HG03139 (cell line): Measurements from ENCODE around the gene FBXL7.

Experiments
- ATAC-seq: cut with Tn5 transposase; IDR thresholded peaks from one replicate; pipeline ENCODE4 v1.9.1; 2021; ENCODE audit not compliant: unreplicated experiment

FBXL7 gene

DNA sequence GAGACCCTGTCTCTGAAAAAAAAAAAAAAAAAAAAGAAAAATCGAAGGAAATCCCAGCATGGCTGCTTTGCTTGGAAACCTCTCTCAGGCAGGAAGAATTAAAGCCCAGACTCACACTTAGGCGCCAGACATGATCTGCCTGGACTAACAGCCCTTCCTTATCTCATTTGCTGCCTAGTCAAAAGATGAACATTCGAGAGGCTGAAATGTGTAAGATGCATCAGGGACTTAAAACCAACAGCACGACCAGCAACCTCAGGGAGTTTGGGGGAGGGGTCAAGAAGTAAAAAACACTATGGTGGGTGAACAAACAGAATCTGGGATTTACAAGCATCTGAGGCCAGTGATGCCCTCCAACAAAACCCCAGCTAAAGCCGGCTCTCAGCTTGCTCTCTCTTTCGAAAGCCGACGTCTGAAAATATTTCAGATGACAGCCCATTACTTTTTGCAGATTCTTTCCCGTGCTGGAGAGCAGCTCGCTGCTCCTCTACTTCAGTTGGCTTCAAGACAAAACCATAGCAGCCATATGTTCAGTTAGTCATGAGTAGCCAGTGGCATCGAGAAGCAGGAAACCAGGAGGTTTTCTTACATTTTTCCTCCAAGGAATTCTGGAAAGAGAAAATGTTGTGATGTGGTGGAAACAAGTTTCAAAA, 429.8 kb downstream of the FBXL7 start:
- no peak for ATAC-seq

GRCh38 chr5:15932066-15932465, 432.1 kb downstream of the FBXL7 start:
- ATAC-seq, result no peak

GRCh38 chr5:15933259-15934207, 433.6 kb downstream of the FBXL7 start:
- ATAC-seq, result no peak

DNA sequence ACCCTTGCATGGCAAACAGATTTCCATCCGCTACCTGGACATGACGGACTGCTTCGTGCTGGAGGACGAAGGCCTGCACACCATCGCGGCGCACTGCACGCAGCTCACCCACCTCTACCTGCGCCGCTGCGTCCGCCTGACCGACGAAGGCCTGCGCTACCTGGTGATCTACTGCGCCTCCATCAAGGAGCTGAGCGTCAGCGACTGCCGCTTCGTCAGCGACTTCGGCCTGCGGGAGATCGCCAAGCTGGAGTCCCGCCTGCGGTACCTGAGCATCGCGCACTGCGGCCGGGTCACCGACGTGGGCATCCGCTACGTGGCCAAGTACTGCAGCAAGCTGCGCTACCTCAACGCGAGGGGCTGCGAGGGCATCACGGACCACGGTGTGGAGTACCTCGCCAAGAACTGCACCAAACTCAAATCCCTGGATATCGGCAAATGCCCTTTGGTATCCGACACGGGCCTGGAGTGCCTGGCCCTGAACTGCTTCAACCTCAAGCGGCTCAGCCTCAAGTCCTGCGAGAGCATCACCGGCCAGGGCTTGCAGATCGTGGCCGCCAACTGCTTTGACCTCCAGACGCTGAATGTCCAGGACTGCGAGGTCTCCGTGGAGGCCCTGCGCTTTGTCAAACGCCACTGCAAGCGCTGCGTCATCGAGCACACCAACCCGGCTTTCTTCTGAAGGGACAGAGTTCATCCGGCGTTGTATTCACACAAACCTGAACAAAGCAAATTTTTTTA, 436.7 kb downstream of the FBXL7 start:
- no peak for ATAC-seq

DNA sequence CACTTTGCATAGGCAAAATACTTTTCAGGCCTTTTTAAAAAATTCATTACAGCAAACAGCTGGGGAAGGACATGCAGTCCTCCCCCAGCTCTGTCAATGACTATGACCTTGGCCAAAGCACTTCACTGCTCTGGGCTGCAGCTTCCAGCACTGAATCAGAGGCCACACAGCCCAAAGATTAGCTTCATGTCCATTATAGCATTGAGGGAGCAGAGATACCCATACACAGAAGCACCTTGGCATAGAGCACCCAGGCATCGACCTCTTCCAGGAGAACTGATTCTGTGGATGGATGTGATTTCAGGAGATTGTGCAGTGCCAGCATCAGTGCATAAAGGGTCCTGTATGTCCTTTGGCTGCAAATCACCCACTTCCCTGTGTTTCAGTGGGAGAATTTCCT, 437.7 kb downstream of the FBXL7 start:
- ATAC-seq, result no peak

DNA sequence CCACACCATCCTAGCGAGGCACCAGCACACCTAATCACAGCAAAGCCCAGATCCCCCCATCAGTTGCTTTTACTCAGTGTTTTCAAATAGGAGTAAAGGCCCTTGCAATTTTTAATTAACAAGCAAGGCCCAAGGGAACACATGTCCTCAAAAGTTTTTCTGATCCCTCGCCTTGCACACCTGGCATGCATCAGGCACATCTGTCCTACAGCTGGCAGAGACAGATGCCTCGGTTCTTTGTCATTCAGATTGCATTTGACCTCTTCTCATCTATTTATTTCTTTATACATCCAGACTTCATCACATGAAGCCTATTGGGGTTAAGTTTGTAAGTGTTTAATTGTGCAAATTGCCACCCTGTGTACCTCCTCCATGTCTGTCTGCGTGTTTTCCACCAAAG, 438.2 kb downstream of the FBXL7 start:
- no peak for ATAC-seq

DNA sequence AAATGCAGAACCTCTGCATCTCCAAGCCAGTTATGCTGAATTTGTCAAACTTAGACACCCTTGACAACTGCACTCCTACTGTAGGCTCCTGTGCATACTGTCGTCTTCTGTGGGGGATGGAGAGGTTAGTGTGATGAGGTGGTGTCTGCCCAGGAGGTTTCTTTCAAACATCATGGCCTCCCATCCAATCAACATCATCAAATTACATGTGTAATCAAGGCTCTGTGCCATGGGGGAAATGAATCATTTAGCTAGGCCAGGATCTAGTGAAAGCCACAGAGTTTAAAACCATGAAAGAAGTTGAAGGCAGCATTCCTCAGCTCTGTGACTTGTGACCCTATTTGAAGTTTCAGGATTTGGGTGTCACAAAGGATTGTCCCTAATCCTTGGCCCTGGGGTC, 439.0 kb downstream of the FBXL7 start:
- no peak for ATAC-seq

DNA sequence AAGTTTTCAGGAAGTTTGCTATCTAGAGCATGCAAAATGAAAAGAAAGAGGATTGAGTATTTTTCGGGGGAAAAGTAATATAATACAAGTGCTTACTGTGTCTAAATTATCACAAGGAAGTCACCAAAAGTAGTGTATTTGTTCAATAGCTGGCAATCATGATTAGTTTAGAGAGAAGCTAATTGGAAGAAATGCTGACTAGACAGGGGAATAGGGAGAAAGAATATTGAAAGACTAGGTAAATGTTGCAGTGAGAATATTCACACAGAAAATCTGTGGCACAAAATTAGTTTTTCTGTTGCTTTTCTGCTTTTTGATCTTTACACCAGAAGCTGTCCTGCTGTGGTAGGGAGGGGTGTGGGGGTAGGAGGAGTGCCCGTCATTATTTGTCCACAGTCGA, 440.9 kb downstream of the FBXL7 start:
- ATAC-seq, result no peak

- ATAC-seq, result no peak
Measured at GRCh38 chr5:15943487-15943886, 443.5 kb downstream of the FBXL7 start.

DNA sequence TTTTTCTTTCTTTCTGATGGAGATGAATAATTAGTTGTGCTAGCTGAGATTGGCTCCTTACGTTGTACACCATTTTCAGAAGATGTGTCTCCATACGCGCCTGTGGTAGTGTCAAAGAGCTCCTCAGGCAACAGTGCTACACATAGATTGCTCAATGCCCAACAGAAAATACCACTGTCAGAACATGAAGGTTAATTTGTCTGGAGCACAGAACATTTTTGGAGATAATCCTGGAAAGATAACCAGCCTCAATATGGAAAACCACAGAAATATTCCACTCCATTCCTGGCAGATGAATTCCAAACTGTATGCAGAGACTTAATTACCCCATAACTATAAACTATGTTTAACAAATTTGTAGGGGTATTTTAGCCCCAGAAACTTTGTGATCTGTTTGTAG, 446.0 kb downstream of the FBXL7 start:
- ATAC-seq, result no peak

- ATAC-seq, result no peak
Measured at GRCh38 chr5:15948190-15948589, 448.2 kb downstream of the FBXL7 start.

GRCh38 chr5:15951126-15951525, 451.1 kb downstream of the FBXL7 start:
- no peak for ATAC-seq

DNA sequence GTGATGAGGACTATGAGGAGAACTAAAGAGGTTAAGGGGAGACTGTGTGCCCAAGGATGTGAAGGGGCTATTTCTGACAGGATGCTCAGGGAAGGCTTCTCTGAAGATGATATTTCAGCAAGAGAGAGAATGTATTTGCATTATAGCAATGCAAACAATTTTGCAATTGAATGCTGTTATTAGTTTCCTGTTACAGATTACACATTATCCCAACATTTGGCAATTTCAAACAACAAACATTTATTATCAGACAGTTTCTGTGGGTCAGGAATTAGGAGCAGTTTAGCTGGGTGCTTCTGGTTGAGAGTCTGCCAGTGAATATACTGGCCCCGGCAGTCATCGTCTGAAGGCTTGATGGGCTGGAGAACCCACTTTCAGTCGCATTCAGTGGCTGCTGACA, 451.6 kb downstream of the FBXL7 start:
- no peak for ATAC-seq

DNA sequence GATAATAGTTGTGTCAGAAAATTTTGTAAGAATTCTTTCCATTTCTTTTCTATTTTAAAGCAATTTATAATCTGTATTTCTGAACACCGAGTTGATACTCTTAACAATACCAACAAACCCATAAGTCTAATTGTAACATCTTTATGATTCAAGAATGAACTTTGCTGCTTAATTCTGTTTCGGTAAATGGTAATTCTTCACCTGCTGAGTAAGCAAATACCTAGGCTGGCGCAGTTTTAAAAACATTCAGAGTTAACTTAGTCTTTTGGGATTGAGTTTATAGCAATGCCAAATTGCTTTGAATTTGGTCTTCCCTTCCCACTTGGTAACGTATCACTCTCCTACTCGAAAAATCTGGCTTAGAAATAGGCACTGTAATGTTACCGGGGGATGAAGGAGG, 456.6 kb downstream of the FBXL7 start:
- no peak for ATAC-seq

DNA sequence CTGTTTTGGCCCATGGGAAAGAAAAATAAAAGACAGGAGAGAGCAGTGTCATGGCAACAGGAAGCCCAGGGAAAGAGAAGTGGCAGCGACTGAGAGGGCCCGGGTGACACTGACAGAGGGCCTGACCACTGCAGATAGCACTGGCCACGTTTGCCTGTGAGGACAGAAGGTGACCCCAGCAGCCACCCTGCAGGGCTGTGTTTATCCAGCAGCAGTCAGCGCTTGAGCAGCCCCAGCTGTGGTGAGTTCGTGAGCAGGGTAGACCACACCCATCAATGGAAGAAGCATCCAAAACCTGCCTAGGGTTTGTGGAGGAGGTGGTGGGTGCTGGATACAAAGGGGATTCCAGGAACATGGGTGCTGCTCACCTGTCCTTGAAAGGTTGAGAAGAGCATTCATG, 457.1 kb downstream of the FBXL7 start:
- no peak for ATAC-seq

DNA sequence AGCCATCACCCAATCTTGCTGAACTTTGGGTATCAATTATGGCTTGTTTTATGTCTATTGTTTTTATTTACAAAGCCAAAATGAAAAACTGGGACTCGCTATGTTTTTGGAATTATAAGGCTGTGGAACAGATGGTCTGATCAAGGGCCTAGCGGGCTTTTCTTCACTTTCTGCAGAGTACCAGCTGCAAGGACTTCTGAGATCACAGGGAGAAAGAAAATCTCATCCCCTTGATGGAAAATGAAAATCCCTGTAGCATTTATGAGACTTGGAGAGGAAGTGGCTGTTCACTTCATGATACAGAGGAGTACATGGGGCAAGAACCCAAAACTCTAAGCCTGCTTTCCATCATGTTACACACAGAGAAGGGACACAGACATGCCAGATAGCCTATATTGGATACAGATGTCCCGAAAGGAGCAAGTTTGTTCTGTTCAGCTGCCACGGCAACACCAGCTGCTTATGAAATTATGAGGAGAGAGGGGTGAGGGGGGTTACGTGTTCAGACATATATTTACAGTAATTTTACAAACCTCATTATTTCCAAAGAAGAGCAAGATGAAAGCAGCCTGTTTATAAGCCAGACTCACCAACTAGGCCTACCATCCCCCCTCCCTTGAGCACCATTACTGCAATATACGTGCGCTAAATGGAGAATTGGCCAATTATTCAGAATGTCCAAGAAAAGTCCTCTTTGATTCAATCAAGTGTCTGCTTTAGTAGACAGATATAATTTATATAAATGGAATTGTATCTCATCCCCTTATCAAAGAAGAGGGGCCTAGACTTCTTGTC, 459.6 kb downstream of the FBXL7 start:
- ATAC-seq, result no peak

DNA sequence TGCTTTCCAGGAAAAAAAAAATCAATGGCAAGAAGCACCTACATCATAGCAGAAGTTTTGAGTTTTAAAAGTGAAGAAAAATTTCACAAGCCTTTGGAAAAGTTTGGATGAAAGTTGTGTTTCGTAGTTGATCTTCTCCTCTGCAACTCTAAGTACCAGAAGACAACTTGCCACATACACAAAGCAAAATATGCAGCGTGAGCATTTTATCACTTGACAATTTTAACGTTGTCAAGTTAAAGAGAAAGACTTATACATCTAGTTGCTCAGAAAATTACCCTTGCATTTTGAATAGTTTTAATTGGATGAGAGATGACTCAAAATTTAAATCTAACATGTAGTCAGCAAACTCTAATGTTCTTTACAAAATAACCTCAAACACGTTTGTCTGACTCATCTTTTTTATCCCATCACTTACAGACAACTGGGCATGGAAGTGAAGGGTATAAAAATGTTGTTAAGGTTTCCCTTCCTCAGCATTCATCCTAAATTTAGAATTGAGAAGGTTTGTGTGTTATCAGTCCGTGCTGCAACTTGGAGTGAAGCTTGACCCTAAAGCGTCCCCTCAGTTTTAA, 466.2 kb downstream of the FBXL7 start:
- no peak for ATAC-seq

GRCh38 chr5:15966651-15967050, 466.7 kb downstream of the FBXL7 start:
- no peak for ATAC-seq

GRCh38 chr5:15968993-15969392, 469.0 kb downstream of the FBXL7 start:
- ATAC-seq, result no peak

DNA sequence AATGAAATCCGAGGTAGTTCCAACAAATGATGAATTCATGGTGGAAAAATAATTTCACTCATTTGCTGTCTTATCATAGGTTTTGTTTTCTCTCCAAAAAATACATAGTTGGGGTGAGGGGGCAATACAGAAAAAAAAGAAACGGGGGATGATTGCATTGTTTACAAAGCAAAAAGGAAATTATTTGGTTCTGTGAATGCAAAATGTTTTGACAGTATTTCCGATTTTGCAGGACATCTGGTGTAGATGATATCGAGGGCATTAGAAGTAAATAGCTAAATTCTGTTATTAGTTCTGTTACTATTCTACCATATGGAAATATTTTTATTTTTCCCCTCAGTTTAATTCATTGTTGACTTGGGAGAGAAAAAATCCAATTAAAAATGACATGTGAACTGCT, 477.9 kb downstream of the FBXL7 start:
- ATAC-seq, result no peak

DNA sequence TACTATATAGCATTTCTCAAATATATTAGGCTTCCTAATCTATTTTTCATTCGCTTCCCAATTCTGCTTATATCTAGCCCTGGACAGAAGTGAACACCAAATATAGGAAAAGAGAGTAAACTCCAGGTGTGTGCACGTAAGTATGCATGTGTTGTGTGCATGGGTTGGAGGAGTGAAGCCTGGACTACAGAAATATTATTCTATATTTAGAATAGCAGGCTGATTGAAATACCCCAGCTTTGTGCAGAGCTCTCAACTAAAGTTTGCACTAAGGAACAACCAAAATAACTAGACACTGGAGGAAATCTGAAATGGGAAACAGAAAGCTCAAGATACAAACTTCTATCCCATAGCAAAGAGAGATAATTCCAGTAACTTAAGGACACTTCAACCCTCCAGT, 480.9 kb downstream of the FBXL7 start:
- no peak for ATAC-seq
